ENCODE measurements around the gene ANKRD29. TPM values are rescaled to one million over a fixed set of nuclear protein-coding genes. Genes with fewer than 3 reads are reported as not detected.
A peak's percentile ranks its signal among the peaks of the same experiment; 100 is the strongest.

The ANKRD29 gene
- total and polyA plus RNA-seq, 2 of the 4 experiments (the other 2 are of a cell fraction), result 0.18 to 0.31 TPM

DNA sequence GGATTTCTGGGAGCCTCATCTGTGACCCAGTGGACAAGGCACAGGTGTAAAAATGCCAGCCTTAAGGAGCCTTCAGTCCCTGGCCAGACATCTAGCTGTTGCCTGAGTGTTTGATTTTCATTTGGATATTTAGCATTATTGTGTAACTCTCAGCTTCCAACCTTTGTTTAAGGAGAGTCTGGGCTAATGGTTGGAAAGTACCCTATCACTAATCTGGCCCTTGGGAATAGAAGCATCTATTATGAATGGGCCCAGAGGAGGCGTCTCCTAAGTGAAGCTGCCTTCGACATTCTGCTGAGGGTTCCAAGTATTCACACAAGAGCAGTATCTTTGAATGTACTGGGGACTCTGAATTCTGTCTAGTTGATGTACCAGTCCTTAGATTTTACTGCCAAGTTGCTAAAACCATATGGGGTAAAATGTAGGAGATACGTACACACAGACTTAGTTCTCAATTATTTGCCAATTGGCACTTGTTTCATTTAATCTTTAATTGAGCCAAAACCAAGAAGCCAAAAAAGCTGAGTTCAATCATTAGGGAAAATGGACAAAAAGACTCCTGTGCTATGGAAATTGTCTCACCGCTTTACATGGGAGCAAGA lies 7.2 kb upstream of the ANKRD29 start:
- WGBS, 2 experiments (ENCODE audit: extremely low coverage in 2 of 2, insufficient read length in 1 of 2), result 58% methylated on average over 2 of the region's 4 CpGs; no CpG with 5 or more reads in 1 of the 2 experiments

More for the DNA sequence above, 7.2 kb upstream of the ANKRD29 start:
- H2BK120ac ChIP-seq (ENCODE audit: low read depth, low read length), result no peak overlapping the region
- DNase-seq (no peak), ATAC-seq (ENCODE audit: low read depth) (no peak)
- no TSS peak for BruUV-seq (replicated peaks)
- ChIA-PET POLR2A (ENCODE audit: unreplicated experiment) (no interaction called here), CTCF (no interaction called here)
- no peak overlapping the region for H4K5ac ChIP-seq (ENCODE audit: low read depth, low read length)
- H2AK9ac ChIP-seq (replicated peaks; ENCODE audit: low read depth, low read length, poor library complexity), result no peak overlapping the region
- no peak overlapping the region for H2BK20ac ChIP-seq (ENCODE audit: low read depth, low read length)
- no peak overlapping the region for H4K91ac ChIP-seq (ENCODE audit: insufficient read depth, low read depth, low read length)
- H3K23ac ChIP-seq (ENCODE audit: low read depth, low read length), result no peak overlapping the region
- no peak overlapping the region for H2BK15ac ChIP-seq (ENCODE audit: low read depth, low read length)
- no peaks in the 10 kb centered on the region for H3K9me3 ChIP-seq (ENCODE audit: control insufficient read depth, insufficient read depth, low read length)
- no peaks in the 10 kb centered on the region for H3K4me1 ChIP-seq (ENCODE audit: control insufficient read depth, insufficient read depth, low read length)
- in situ Hi-C loops (cut with MboI; ENCODE audit: low sequenced_read_pairs), result no loop called here
- no peak overlapping the region for H3K9ac ChIP-seq (ENCODE audit: low read depth, low read length)
- H3K79me1 ChIP-seq (ENCODE audit: low read depth in 1 of 2, low read length in 2 of 2), result no peaks in the 10 kb centered on the region
- dilution Hi-C loops (cut with HindIII; ENCODE audit: low sequenced_read_pairs, unreplicated experiment), result no loop called here
- H3K27me3 ChIP-seq (ENCODE audit: control insufficient read depth, insufficient read depth, low read length), result peaks cover 58% of the 10 kb centered on the region
- H2AK5ac ChIP-seq (ENCODE audit: low read depth, low read length), result no peak overlapping the region
- TF ChIP-seq MAFK (IDR thresholded peaks at IDR 0.05; ENCODE audit: low read depth, low read length) (no peak), CEBPB (IDR thresholded peaks at IDR 0.05; ENCODE audit: low read depth, low read length) (0 out of 2 replicates have a peak, but pooled peaks have one; percentile 2)
- H2AFZ ChIP-seq (replicated peaks; ENCODE audit: low read length, poor library complexity), result no peak overlapping the region
- no peak overlapping the region for H3K18ac ChIP-seq (ENCODE audit: low read depth, low read length)
- H2BK5ac ChIP-seq (ENCODE audit: low read depth, low read length, poor library complexity, severe bottlenecking), result no peak overlapping the region
- no peaks in the 10 kb centered on the region for H4K20me1 ChIP-seq (ENCODE audit: insufficient read depth, low read length)
- H3K36me3 ChIP-seq (ENCODE audit: control insufficient read depth, insufficient read depth, low read length), result no peaks in the 10 kb centered on the region
- no peak overlapping the region for H3K27ac ChIP-seq (ENCODE audit: insufficient read depth, low read length)
- intact Hi-C loops (cut with micrococcal nuclease), result no loop called here
- H3K4me2 ChIP-seq (ENCODE audit: low read depth, low read length), result no peak overlapping the region
- H3K4me3 ChIP-seq (ENCODE audit: insufficient read depth, low read depth, low read length), result no peak overlapping the region
- no peak overlapping the region for H3K14ac ChIP-seq (replicated peaks; ENCODE audit: low read depth, low read length)
- no peak overlapping the region for H3K4ac ChIP-seq (ENCODE audit: low read depth, low read length)
- no peak overlapping the region for H4K8ac ChIP-seq (ENCODE audit: low read depth in 2 of 2, low read length in 2 of 2)
- H3K56ac ChIP-seq (ENCODE audit: extremely low read depth, insufficient read depth, low read length), result no peak overlapping the region
- H3K9me1 ChIP-seq (ENCODE audit: insufficient read depth, low read length), result no peaks in the 10 kb centered on the region

Data from IMR-90 (cell line).